Measurements from ENCODE around the gene TAF1B.

GRCh38 chr2:9967053-9967775 lies 123.9 kb downstream of the TAF1B start:
- TF ChIP-seq CTCF (IDR thresholded peaks at IDR 0.05), result no peak
- TF ChIP-seq POLR2A (IDR thresholded peaks at IDR 0.05), result no peak
- no peak for TF ChIP-seq POLR2AphosphoS5 (IDR thresholded peaks at IDR 0.05)

All from prostate gland (tissue), 2 donors.